Stimulated activated CD8-positive, alpha-beta memory T cell treated with anti-CD3 and anti-CD28 coated beads, Interleukin-15, amount 100 ng/mL, for 1 hour (primary cell): Measurements from ENCODE around the gene SCFD2.
"Not testable (repeated sequence)": the region's sequence is repeated elsewhere in the genome, so short reads cannot be mapped to it uniquely, and the experiment has no call there.

ENCODE experiments used
- DNase-seq: peaks from one replicate; pipeline ENCODE4 v3.0.0-alpha.2; 2020; ENCODE audit warnings: low read depth

SCFD2 gene

DNA sequence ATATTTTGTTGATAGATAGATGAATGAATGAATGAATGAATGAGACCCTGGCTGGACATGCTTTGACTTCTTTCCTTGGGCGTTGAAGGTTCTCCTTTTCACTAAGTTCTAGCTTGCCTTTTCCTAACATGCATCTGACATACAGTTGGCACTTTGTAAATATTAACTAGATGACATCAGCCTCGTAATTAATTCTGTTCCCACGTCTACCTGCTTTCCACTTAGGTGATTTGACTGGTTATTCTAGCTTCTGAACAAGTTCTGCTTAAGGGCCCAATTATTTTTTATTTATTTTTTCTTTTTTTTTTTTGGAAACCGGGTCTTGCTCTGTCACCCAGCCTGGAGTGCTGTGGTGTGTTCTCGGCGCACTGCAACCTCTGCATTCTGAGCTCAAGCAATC, 517.6 kb downstream of the SCFD2 start:
- no peak for DNase-seq

DNA sequence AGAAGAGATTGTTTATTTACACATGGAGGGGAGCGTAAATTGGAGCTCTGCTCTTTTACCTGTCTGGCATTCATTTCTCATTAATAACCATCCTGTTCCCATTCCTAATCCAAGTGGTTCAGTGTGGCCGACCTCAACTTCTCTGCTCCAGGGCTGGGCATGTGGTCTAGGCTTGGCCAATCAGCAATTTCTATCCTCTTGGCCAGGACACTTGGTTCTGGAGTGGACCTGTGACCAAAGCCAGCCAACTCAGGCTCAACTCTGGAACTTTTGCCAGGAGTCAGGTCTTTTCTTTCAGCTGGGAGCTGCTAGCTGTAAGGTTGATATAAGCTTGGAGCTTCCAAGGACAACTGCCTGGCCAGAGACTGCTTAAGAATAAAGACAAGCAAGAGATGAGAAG, 519.4 kb downstream of the SCFD2 start:
- DNase-seq = no peak

DNA sequence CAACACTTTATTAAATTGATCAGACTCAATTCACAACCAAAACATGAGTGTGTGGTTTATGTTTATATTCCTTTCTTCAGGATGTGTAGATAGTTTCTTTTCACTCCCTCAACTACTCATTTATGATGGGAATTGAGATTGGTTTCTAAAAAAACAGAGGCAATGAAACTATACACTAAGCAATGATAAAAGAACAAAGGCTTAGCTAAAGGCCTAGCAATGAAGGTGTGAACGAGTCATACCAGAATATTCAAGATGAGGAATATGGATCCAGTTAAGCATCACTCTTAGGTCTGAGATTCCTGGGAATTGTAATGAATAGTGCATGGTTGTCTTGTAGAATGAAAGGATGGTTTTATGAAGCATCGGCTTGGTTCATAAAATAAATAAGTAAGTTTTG, 521.3 kb downstream of the SCFD2 start:
- no peak for DNase-seq

DNA sequence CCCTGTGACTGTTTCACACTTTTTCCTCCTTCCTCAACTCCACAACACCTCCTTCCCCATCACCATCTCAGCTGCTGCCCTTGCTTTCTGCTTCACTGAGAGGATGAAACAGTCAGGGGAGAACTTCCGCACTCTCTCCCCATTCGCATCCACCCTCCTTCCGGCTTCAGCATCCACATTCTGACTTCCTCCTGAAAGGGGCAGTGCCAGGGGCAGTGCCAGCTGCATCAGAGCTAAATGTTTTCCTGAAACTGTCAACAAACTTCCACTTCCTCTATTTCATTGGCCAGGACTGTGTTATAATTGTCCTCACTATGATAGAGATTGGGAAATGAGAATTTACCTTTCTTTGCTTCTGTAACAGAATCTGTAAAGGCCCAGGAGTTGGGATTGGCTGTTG, 521.9 kb downstream of the SCFD2 start:
- no peak for DNase-seq

DNA sequence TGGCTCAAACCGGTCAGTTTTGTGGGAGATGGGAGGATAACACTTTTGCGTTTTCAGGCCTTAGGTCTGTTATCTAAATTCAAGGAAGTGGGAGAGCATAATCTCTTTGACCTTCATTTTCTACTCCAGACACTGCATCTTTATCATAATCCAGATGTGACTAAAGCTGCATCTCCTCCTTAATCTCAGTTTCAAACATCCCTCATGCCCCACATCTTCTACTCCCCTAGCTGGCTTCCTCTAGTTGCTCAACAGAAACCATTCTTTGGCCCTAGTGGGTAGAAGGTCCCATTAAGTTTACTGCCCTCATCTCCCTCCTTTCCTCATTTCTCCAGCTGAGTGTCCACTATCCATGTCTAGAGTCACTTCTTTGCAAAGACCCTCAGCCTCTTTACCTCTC, 522.5 kb downstream of the SCFD2 start:
- no peak for DNase-seq

DNA sequence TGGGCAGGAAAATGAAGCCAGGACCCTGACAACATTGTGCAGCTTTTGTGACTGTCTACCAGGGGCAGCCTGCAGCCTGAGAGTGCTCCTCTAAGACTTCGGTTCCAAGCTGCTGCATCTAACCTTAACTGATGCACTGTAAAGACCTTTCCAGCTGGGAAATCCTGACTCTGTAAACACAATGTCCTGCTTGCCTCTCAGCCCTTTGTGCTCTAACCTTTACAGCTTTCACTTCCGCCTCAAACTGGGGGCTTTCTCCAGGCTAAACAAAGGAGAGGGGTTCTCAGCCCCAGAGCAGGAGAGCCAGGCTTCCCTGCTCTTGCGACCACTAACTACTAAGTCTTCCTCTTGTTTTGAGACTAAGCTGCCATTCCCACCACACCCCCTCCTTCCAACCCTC, 523.1 kb downstream of the SCFD2 start:
- no peak for DNase-seq

DNA sequence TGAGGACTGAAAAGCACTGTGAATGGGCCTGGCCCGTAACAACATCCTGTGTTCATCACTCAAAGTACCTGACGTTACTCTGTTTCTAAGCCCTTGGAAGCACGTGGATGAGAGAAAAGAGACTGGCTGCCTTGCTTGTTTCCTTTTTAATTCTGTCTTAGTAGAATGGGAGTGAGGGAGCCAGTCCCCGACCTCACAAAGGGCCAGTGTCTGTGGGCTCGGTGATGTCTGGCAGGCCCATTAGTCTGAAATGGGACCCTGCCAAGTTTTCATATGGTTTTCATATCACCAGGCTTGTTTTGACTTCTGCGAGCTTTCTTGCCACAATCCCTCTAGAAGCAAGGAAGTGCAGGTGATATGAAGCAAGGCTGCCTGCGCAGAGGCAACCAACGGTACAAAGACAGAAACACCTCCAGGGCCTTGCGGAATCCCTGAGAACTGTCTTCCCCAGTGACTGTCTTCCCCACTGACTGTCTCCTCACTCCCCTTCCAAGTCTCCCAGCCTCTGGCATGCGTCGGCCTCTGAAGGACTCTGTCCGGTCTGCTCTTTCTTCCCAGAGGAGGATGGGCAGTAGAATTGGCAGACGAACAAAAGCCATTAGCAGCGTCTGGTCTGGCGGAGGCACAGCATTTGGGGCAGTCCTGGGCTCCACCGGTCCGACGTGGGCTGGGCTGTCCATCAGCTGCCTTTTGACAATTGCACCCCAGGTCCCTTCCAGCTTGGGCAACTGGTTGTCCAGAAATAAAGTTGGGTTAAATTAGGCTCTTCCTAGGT, 524.0 kb downstream of the SCFD2 start:
- DNase-seq = no peak

DNA sequence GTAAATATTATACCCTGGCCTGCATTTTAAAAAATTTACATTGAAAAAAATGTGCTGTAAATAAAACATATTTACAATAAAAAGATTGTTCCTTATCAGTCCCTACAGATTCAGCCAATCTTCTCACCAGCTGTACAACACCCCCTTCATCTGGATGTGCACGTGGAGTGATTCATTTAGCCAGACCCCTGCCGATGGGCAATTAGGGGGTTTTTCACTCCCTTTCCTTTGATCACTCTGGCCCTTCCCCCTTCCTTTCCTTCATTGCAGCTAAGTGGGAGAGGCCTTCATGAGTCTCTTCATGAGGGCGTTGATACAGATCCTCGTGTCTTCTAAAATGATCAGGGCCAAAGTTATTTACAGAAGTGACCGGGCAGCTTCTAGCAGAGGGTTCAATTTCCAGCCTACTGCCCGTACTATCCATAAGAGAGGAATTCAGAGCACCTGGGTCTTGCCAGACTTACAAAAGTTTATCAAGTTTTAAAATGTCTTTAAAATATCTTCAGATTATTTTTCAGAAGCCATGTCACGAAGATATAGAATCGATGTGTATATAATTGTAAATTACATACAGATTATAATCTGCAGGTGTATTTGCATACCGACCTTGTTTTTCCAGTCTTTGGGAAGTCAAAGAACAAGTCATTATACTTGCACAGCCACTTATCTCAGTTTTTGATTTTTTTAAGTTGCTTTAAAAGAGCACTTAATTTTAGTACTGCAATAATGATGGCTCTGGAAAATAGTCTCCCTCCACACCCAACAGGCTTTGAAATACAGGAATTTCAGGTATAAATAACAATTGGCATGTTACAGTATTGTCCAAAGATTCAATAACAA, 525.1 kb downstream of the SCFD2 start:
- no peak for DNase-seq

DNA sequence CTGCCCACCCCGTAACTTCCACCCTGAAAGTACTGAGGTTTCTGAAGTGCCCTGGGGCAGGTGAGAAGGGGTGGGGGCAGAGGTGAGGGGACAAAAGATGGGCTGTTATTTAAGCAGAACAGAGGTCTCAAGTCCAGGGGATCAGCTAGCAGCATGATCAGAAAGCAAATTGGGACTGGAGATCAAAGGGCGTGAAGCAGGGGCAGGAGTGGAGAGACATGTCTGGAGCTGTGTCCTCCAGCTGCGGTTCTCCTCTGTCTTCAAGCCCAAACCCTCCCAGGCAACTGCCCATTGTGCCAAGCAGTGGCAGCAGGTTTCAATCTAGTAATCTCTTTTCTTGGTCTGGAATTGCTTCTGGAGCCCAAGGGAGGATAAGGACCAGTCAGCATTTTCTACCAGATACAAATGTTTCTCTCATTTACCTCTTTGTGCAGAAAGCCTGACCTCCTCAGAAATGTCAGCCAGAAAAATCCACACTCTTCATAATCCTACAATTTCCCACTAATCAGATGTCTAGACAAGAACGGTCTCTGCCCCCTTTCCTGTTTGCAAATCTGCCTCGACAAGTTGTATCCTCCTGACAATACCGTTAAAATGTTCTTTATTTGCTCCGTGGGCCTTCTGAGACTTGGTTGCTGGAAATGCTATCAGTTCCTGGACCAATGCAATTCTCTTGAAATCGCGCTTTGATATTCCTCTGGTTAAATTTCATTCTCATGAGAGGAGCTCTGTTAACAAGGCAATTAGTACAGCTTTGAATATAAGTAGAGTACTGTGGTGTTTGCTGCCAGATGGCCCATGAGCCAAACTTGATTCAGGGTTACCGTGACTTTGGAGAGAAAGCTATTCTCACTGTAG, 526.9 kb downstream of the SCFD2 start:
- DNase-seq = no peak

DNA sequence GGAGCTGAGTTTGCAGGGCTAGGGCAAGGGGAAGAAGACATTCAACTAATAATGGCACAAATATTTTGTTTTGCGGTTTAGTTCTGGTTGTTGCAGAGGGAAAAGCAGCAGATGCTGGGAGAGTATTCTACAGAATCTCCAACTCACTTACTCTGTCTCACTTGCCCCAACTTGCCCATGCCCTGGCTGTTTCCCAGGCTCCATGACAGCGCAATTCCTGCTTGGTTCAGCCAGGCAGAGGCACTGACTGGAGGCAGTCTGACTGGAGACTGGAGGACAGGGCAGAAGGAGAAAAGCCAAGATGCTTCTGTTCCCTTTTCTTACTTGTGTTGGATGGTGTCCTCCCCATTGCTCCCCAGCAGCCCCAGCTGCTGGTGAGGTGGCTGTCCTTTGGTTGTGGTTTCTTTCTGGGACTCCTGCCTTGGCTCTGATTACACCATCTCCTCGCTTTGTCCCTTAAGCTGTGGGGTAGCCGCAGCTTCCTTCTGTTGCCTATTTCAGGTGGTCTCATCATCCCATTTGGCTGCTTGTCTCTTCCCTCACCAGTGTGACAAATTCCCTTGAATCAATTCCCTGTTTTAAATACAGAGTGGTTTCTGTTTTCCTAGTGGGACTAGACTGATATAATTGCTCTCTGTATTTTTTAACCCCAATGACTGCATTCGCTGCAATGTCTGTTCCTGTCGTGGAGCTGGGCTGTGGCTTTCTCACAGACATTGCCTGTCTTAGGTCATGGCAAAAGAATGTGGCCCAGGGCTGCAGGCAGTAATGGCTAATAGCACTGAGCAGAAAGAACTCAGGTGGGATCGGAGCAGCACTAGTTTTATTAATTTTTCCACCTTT, 527.9 kb downstream of the SCFD2 start:
- DNase-seq = no peak

DNA sequence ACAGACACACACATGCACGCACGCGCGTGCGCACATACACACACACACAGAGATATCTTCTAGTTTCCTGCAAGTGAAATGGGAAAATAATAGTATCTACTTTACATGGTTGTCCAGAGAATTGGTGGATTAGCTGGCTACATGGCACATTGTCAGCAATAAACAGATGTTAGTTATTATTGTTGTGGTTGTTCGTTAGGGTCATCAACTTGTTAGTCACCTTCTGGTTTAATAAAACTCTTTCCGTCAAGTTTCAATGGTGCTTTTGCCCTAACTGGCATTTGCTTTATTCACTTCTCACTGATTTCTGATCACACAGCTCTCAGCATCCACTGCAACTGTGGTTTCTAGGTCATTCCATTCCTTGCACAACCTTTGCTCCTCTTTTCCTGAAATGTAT, 529.2 kb downstream of the SCFD2 start:
- DNase-seq = no peak

DNA sequence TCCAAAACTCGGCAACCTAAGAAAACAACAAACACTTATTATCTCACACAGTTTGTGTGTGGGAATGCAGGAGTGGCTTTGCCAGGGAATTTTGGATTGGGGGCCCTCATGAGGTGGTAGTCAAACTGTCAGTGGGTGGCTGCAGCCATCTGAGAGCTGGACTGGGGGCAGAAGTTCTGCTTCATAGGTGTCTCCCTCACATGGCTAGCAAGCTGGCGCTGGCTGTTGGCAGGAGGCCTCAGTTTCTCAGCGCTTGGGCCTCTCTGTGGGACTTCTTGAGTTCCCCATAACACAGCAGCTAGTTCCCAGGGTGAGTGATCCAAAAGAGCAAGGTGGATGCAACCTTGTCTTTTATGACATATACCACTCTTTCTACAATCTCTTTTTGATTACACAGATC, 529.7 kb downstream of the SCFD2 start:
- no peak for DNase-seq

DNA sequence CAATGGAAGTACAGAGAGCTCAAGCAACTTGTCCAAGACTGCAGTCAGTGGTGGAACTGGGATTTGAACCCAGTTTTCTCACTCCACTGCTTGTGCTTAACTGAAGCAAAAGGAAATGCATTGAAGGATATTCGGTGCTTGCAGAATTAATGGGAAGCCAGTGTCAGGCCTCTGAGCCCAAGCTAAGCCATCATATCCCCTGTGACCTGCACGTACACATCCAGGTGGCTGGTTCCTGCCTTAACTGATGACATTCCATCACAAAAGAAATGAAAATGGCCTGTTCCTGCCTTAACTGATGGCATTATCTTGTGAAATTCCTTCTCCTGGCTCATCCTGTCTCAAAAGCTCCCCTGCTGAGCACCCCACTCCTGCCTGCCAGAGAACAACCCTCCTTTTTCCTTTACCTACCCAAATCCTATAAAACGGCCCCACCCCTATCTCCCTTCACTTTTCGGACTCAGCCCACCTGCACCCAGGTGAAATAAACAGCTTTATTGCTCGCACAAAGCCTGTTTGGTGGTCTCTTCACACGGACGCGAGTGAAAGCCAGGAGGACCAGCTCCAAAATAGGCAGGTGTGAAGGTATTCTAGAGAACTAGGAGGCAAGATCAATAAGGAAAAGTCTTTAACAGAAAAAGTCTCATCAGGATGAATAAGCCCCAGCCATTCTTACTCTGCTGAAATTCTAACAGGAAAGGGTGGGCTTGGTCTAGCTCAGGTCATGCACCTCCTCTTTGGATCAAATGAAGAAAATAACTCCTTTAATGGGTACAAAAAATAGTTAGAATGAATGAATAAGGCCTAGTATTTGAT, 531.0 kb downstream of the SCFD2 start:
- DNase-seq = not testable (repeated sequence)

DNA sequence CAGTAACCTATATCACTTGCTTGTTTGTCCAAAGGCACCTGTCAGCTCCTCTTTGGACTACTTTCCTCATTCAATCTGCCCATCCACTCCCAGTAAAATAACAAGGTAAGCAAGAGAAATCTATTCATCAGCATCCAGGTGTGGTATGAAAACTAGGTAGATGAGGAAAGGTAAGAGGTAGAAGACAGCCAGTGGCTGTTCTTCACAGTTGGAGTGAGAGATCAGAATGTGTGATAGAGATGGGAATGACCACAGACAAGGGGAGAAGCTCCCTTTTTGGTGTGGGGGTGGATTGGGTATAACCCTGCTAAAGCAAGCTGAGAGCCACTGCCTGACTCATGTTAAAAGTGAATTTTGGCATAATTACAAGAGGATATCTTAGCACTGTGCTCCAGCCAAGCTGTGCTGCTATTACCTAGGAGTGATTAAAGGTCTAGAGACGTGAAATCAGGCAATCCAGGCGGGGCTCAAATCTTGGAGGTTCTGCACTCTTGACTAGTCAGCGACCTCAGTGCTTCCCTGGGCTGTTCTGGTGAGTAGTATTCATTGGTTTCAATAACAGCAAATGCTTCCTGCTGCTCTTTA, 531.8 kb downstream of the SCFD2 start:
- DNase-seq = no peak

DNA sequence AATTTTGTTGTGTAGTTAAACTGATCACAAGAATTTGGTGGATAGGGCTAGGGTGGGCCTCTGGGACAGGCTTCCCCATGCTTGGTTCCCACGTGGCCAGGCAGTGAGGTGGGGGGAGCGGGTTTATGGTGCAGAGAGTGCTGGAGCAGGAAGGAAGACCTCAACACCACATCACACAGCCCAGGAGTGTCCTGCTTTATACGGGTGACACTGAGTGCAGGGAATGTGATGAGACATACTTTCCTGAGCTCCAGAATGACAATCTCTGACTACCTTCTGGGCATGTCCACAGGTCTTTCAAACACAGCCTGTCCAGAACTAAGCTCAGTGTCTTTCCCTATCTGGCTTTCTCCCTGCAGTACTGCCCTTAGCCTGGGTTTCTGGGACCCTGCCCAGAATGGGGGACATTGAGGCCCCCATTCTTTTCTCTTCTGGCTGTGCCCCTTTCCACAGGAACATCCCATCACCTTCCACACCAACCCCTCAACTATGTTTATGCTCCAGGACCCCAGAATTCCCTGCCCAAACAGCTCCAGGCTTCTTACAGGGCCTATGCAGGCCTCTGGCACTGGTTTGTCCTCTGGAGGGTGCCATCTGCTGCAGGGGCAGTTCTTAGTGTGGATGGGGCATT, 540.3 kb downstream of the SCFD2 start:
- no peak for DNase-seq

DNA sequence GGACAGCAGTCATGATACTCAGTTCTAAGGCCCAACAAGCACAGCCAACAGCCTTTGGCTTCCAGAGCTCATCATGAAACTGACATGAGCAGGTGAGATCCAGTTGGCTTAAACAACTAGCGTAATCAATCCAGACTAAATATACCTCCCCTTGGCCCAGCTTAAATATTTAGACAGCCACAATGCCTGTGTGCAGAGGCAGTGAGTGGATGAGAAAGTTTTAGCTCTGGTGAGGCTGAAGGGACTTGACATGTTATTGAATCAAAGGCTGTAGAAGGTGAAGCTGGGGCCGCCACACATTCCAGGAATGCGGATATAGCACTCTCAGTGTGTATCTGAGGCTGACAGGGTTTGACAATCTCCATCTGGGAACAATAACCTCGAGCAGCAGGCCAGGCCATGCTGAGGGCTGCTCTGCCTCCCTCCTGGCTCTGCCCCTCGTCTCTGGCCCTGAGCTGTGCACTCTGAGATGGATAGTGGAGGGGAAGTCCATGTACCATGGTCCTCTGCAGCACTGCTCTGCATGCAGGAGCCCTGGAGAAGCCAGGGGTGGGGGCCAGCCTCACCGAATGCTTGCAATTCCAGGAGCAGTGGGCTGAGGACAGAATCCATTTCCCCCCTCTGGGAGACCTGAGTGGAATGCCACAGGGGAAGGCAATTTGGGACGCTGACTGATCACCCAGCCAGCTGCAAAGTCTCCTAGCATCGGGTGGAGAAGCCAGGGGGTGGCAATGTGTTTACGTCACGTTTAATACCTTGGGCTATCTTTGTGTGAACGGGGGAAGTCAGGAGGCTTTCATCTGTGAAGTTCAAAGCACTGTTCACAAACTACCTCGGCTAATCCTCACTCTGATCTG, 541.0 kb downstream of the SCFD2 start:
- DNase-seq = no peak

DNA sequence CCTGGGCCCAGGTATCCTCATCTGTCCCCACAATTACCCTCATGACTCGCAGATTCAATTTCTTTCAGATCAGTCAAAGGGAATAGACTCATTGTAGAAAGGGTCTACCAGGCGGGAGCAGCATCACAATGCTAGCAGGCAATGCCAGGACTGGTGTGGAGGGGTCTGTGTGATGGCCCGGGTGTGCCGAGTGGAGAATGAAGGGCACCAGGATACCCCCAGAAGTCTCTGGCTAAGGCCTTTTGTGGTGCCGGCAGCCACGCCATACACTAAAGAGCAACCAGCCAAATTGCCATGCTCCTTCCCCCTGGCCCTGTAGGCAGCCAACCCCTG, 541.6 kb downstream of the SCFD2 start:
- no peak for DNase-seq

DNA sequence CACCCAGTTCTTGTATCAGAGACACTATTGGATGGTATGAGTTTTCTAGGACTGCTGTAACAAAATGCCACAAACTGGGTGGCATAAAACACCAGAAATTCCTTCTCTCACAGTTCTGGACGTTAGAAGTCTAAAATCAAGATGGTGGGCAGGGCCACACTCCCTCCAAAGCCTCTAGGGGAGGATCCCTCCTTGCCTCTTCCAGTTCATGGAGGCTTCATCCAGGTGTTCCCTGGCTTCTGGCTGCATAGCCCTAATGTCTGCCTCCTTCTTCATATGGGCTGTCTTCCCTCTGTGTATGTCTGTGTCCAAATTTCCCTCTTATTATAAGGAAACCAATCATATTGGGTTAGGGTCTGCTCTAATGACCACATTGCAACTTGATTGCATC, 542.2 kb downstream of the SCFD2 start:
- DNase-seq = no peak
